ENCODE measurements around the gene TNPO1.

Gene TNPO1

DNA sequence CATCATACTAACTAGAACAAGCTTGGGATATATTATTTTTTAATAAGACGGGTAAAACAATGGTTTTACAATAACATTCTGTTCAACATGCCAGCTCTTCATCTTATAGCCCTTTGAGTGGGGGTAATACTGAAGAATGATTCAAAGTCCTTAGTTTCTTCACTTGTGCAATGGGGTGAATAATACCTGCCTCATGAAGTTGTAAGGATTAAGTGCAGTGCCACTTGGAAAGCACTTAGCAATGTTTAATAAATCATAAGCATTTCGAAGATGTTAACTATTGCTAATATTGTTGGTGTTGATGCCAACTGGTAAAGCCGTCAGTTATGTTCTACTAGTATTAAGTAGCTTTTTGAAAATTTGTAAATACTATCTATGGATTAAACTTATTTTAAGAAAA lies 38.0 kb downstream of the TNPO1 start:
- Histone ChIP-seq H3K36me3 (ENCODE audit: control insufficient read depth in 2 of 2, insufficient read depth in 1 of 2, low read length in 2 of 2) (peaks cover 60 to 69% of the 10 kb centered on the region in 2 experiments), H3K4me3 (ENCODE audit: low read depth, low read length) (no peak overlapping the region), H3K27ac (ENCODE audit: extremely low read depth, low read depth, low read length) (no peak overlapping the region), H3K4me1 (ENCODE audit: control insufficient read depth, insufficient read depth, low read length) (peaks cover 10% of the 10 kb centered on the region), H3K9me3 (ENCODE audit: control insufficient read depth, insufficient read depth, low read depth, low read length) (no peaks in the 10 kb centered on the region)
- TF ChIP-seq ZNF274 (IDR thresholded peaks at IDR 0.05; ENCODE audit: low read length) (no peak), ZNF274 (tag by site-specific recombination; IDR thresholded peaks at IDR 0.05; ENCODE audit: borderline replicate concordance) (no peak), SP3 (tag by site-specific recombination; IDR thresholded peaks at IDR 0.05) (no peak), SP7 (tag by site-specific recombination; IDR thresholded peaks at IDR 0.05) (no peak), ZNF624 (tag by site-specific recombination; IDR thresholded peaks at IDR 0.05) (no peak)
- ChIA-PET POLR2A (no interaction called here), CTCF (interaction anchor here (1.2 kb wide), 1 partner anchor 230 kb away, joined by 3 read pairs; no protein-coding TSS in a partner anchor)

DNA sequence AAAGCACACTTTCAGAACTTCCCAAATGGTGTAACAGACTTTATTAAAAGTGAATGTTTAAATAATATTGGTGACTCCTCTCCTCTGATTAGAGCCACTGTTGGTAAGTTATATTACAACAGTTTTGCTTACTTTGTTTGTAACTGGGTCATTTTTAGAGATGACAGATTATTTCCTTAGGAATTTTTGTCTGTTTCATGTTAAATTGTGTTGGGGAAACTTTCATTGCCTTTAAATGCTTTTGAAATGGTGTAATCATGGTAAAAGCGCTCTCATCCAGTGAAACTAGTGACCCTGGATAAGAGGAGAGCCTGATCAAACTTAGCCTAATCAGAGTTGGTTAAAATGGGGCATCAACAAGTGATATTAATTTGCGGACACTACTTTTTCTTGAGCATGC lies 39.4 kb downstream of the TNPO1 start:
- CTCF ChIA-PET: no interaction called here
- POLR2A ChIA-PET: no interaction called here

DNA sequence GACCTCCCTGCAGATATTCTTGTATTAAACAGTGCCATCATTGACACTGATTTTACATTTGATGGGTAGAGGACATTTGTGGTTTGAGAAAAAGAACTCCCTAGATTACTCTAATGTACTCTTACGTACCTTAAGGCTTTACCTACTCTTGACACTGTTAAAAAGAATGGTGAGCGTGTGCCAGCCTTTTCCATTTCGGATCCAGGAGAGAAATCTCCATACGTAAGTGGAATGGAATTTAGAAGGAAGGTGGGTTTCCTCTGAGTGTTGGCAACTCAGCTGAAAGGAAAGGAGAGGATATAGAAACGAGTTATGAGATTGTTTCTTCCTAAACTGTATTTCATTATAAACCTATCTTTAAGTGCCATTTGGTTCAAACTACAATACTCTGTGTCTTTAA lies 40.9 kb downstream of the TNPO1 start:
- ChIA-PET CTCF (interaction anchor here (0.7 kb wide), 1 partner anchor 24 kb away, joined by 3 read pairs; no protein-coding TSS in a partner anchor), POLR2A (interaction anchor here (1.4 kb wide), 1 partner anchor 8 kb away, joined by 7 read pairs; no protein-coding TSS in a partner anchor)
- no peak overlapping the region for H3K4me3 ChIP-seq (ENCODE audit: low read depth, low read length)
- H3K36me3 ChIP-seq (ENCODE audit: control insufficient read depth in 2 of 2, insufficient read depth in 1 of 2, low read length in 2 of 2): peaks cover 74 to 83% of the 10 kb centered on the region in 2 experiments
- H3K9me3 ChIP-seq (ENCODE audit: control insufficient read depth, insufficient read depth, low read depth, low read length): no peaks in the 10 kb centered on the region
- no peak overlapping the region for H3K27ac ChIP-seq (ENCODE audit: extremely low read depth, low read depth, low read length)
- no peaks in the 10 kb centered on the region; the same call in 1 of the 2 replicates for H3K4me1 ChIP-seq (ENCODE audit: control insufficient read depth, insufficient read depth, low read length)
- TF ChIP-seq ZNF394 (tag by site-specific recombination; IDR thresholded peaks at IDR 0.05; ENCODE audit: borderline replicate concordance) (no peak), ZNF521 (tag by site-specific recombination; IDR thresholded peaks at IDR 0.05) (no peak), ZNF623 (tag by site-specific recombination; IDR thresholded peaks at IDR 0.05) (no peak), ZFP3 (tag by site-specific recombination; IDR thresholded peaks at IDR 0.05; ENCODE audit: low read depth) (no peak), ZNF350 (tag by site-specific recombination; IDR thresholded peaks at IDR 0.05) (no peak), ZNF169 (tag by site-specific recombination; IDR thresholded peaks at IDR 0.05) (no peak)
- TF ChIP-seq, protein P1, sequence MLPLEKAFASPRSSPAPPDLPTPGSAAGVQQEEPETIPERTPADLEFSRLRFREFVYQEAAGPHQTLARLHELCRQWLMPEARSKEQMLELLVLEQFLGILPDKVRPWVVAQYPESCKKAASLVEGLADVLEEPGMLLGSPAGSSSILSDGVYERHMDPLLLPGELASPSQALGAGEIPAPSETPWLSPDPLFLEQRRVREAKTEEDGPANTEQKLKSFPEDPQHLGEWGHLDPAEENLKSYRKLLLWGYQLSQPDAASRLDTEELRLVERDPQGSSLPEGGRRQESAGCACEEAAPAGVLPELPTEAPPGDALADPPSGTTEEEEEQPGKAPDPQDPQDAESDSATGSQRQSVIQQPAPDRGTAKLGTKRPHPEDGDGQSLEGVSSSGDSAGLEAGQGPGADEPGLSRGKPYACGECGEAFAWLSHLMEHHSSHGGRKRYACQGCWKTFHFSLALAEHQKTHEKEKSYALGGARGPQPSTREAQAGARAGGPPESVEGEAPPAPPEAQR (tag by site-specific recombination; IDR thresholded peaks at IDR 0.05): no peak
- TF ChIP-seq, protein P2, sequence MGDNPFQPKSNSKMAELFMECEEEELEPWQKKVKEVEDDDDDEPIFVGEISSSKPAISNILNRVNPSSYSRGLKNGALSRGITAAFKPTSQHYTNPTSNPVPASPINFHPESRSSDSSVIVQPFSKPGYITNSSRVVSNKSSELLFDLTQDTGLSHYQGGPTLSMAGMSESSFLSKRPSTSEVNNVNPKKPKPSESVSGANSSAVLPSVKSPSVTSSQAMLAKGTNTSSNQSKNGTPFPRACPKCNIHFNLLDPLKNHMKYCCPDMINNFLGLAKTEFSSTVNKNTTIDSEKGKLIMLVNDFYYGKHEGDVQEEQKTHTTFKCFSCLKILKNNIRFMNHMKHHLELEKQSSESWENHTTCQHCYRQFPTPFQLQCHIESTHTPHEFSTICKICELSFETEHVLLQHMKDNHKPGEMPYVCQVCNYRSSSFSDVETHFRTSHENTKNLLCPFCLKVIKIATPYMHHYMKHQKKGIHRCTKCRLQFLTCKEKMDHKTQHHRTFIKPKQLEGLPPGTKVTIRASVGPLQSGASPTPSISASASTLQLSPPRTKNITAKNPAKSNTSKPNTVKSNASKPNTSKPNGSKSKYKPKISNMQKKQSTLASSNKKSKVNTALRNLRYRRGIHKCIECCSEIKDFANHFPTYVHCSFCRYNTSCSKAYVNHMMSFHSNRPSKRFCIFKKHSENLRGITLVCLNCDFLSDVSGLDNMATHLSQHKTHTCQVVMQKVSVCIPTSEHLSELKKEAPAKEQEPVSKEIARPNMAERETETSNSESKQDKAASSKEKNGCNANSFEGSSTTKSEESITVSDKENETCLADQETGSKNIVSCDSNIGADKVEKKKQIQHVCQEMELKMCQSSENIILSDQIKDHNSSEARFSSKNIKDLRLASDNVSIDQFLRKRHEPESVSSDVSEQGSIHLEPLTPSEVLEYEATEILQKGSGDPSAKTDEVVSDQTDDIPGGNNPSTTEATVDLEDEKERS (tag by site-specific recombination; IDR thresholded peaks at IDR 0.05): no peak
- TF ChIP-seq, protein P3, sequence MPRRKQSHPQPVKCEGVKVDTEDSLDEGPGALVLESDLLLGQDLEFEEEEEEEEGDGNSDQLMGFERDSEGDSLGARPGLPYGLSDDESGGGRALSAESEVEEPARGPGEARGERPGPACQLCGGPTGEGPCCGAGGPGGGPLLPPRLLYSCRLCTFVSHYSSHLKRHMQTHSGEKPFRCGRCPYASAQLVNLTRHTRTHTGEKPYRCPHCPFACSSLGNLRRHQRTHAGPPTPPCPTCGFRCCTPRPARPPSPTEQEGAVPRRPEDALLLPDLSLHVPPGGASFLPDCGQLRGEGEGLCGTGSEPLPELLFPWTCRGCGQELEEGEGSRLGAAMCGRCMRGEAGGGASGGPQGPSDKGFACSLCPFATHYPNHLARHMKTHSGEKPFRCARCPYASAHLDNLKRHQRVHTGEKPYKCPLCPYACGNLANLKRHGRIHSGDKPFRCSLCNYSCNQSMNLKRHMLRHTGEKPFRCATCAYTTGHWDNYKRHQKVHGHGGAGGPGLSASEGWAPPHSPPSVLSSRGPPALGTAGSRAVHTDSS (tag by site-specific recombination; IDR thresholded peaks at IDR 0.05): no peak
- TF ChIP-seq, protein P4, sequence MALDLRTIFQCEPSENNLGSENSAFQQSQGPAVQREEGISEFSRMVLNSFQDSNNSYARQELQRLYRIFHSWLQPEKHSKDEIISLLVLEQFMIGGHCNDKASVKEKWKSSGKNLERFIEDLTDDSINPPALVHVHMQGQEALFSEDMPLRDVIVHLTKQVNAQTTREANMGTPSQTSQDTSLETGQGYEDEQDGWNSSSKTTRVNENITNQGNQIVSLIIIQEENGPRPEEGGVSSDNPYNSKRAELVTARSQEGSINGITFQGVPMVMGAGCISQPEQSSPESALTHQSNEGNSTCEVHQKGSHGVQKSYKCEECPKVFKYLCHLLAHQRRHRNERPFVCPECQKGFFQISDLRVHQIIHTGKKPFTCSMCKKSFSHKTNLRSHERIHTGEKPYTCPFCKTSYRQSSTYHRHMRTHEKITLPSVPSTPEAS (tag by site-specific recombination; IDR thresholded peaks at IDR 0.05): no peak
- TF ChIP-seq, protein P5, sequence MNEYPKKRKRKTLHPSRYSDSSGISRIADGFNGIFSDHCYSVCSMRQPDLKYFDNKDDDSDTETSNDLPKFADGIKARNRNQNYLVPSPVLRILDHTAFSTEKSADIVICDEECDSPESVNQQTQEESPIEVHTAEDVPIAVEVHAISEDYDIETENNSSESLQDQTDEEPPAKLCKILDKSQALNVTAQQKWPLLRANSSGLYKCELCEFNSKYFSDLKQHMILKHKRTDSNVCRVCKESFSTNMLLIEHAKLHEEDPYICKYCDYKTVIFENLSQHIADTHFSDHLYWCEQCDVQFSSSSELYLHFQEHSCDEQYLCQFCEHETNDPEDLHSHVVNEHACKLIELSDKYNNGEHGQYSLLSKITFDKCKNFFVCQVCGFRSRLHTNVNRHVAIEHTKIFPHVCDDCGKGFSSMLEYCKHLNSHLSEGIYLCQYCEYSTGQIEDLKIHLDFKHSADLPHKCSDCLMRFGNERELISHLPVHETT (tag by site-specific recombination; IDR thresholded peaks at IDR 0.05): no peak
- TF ChIP-seq, protein P6, sequence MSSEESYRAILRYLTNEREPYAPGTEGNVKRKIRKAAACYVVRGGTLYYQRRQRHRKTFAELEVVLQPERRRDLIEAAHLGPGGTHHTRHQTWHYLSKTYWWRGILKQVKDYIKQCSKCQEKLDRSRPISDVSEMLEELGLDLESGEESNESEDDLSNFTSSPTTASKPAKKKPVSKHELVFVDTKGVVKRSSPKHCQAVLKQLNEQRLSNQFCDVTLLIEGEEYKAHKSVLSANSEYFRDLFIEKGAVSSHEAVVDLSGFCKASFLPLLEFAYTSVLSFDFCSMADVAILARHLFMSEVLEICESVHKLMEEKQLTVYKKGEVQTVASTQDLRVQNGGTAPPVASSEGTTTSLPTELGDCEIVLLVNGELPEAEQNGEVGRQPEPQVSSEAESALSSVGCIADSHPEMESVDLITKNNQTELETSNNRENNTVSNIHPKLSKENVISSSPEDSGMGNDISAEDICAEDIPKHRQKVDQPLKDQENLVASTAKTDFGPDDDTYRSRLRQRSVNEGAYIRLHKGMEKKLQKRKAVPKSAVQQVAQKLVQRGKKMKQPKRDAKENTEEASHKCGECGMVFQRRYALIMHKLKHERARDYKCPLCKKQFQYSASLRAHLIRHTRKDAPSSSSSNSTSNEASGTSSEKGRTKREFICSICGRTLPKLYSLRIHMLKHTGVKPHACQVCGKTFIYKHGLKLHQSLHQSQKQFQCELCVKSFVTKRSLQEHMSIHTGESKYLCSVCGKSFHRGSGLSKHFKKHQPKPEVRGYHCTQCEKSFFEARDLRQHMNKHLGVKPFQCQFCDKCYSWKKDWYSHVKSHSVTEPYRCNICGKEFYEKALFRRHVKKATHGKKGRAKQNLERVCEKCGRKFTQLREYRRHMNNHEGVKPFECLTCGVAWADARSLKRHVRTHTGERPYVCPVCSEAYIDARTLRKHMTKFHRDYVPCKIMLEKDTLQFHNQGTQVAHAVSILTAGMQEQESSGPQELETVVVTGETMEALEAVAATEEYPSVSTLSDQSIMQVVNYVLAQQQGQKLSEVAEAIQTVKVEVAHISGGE (tag by site-specific recombination; conservative IDR thresholded peaks at IDR 0.05; ENCODE audit: low read depth): no peak

More for the DNA sequence above, 39.4 kb downstream of the TNPO1 start:
- Histone ChIP-seq H3K9me3 (ENCODE audit: control insufficient read depth, insufficient read depth, low read depth, low read length) (no peaks in the 10 kb centered on the region), H3K36me3 (ENCODE audit: control insufficient read depth in 2 of 2, insufficient read depth in 1 of 2, low read length in 2 of 2) (peaks cover 67 to 79% of the 10 kb centered on the region in 2 experiments), H3K4me1 (ENCODE audit: control insufficient read depth, insufficient read depth, low read length) (peaks cover 6% of the 10 kb centered on the region), H3K27ac (ENCODE audit: extremely low read depth, low read depth, low read length) (no peak overlapping the region), H3K4me3 (ENCODE audit: low read depth, low read length) (no peak overlapping the region)
- no peak for TF ChIP-seq MZF1 (tag by site-specific recombination; IDR thresholded peaks at IDR 0.05; ENCODE audit: borderline replicate concordance)
